Medulla oblongata (tissue), 1 donor: Measurements from ENCODE around the gene NTMT2.
A peak's percentile ranks its signal among the peaks of the same experiment; 100 is the strongest.
"Not testable (repeated sequence)": the region's sequence is repeated elsewhere in the genome, so short reads cannot be mapped to it uniquely, and the experiment has no call there.

Experiments
- DNase-seq: peaks from one replicate; pipeline ENCODE4 v3.0.0-alpha.2; 2015; ENCODE audit errors: extremely low spot score

The NTMT2 gene

DNA sequence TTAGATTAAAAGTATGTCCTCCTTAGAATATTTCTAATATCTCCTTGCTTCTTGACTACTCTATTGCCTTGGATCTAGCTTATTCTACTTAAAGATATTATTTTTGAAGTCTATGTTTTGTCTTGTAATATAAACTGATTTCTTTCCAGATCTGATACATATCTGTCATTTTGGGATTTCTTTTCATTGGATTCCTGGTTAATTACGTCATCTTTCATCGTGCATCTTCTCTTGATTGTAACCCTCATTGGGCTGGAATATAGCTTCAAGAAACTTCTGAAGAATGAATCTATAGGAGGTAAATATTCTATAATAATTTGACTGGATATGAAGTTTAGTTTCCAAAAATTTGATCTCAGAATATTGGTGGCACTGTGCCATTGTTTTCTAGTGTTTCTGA lies 12.1 kb downstream of the NTMT2 start:
- DNase-seq = no peak

DNA sequence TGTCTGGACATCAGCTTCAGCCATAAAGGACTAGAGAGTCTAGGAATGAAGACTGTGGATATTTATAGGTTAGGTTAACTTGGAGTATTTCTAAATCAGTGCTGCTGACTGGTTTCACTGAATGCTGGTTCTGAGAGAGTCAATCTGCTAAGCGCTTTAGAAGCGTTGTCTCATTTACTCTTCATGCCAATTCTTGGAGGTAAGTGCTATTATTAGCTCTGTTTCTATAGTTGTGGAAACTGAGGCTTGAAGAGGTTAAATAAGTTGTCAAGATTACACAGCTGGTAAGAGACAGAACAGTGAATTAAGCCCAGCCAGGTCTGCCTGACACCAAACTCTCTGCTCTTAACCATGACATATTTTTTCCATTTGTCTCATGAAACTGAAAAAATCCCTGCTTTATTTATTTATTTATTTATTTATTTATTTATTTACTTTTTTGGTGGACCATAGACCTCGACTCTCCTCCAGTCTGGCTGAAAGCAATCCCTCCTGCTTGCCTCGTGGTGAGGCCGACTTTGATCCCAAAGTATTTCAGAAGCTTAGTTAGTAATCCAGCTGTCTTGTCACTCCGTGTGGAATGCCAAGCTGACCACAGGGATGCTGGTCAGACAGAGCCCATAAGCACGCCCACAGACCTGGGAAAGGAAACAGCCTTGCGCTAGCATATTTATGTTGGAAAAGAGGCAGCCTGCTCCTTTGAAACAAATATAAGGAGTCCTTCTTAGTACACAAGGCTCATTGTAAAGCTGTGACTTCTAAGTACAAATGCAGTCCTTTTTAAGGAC lies 16.9 kb downstream of the NTMT2 start:
- peak; percentile 5 for DNase-seq

DNA sequence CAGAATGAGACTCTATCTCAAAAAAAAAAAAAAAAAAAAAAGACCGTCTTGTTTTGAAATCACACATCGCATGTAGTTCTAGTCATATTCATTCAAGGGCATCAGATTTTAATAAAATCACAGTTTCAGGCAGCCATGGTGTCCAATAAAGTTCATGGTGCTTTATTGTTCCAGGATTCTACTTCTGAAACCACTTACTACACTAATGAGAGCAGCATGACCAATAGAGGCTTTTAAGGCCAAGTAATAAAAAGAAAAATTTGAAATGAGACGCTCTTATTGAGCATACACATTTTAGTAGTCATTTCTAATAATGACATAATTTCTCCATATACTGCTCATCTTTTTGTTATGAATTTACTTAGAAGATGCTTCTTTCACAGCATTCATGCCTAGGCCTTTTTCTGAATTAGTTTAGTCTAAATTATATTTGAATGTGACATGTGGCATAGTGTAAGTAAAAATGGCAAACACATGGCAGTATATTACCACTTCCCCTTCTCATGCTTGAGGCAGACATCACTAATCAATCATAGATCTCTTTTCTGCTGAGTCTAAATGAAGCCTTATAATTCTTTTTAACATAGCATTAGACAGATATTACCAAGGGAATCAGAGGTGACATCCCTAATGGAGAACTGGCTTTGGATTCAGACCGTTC lies 18.5 kb downstream of the NTMT2 start:
- no peak for DNase-seq

DNA sequence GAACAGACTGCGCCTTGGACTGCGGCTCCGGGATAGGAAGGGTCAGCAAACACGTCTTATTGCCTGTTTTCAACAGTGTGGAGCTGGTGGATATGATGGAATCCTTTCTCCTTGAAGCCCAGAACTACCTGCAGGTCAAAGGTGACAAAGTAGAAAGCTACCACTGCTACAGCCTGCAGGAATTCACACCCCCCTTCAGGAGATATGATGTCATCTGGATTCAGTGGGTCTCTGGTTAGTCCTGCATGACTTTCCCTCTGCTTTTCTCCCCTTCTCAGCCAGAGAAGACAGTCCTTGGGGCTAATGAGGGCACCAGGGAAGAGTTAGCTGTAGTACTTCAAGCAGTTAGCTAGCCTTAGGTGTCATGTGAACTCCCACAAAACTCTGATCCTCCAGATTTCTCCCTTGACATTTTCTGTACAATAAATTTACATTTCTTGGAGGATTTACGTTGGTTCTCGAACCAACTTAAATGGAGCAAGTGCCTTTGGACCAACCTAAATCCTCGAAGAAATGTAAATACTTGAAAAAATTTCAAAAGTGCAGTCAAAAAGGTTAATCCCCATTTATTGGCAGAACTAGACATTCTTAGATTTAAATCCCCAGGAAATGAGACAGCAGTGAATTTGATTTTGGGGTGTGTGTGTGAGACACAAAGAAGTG lies 20.9 kb downstream of the NTMT2 start:
- DNase-seq = no peak

DNA sequence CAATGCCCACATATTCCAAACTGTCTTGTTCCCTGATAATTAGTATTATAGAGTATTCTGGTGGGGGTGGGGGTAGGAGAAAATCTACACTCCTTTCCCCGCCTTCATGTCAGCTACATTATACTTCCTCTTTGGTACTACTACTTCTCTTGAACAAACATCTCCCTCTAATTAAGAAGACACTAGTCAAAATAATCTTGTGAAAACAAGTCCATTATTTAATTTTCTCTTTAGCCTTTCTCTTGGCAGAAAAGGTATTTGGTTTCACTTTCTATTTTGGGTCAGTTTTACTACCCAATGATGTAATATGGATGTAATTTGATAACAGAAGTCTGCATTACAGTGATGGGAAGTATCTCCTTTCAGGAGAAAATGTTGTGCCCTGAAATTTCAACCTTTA lies 22.5 kb downstream of the NTMT2 start:
- no peak for DNase-seq

DNA sequence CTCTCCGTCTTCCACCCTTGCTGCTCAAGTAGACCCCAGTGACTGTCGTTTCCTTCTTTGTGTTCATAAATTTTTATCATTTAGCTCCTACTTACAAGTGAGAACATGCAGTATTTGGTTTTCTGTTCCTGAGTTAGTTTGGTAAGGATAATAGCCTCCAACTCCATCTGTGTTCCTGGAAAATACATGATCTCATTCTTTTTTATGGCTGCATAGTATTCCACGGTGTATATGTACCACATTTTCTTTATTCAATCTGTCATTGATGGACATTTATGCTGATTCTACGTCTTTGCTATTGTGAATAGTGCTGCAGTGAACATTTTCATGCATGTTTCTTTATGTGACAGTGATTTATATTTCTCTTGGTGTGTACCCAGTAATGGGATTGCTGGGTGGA lies 24.8 kb downstream of the NTMT2 start:
- DNase-seq = not testable (repeated sequence)

DNA sequence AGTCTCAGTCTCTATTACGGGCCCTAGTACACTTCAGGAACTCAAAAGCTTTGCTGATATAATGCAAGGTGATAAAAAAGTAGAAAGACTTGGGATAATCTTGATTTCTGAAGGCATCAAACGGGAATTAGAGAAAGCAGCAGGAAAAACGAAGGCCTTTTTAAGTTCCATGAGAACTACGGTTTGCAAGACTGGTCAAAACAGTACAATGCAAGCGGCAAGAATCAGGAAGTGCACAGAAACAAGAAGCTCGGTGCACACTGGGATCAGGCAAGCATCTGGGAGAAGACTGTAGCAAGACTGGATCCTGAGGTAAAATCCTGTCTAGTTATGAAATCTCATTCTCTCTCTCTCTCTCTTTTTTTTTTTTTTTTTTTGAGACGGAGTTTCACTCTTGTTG lies 28.6 kb downstream of the NTMT2 start:
- DNase-seq = no peak

DNA sequence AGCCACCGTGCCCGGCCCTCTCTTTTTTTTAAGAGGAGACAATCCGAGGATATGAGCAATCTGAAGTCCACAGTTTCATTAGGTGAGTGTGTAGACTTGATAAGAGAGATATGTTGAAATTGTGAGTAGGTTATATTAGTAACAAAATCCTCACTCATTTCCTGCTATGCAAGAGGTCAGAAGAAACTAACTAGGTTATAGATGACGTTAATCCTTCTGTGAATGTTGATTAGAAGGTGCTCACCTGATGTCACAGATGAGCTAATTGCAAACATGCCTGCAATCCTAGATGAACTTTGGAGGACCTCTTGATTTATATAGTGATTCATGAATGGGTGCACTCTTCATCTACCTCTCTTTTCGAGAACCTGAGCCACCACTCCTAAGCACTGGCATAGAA lies 29.3 kb downstream of the NTMT2 start:
- DNase-seq = no peak

DNA sequence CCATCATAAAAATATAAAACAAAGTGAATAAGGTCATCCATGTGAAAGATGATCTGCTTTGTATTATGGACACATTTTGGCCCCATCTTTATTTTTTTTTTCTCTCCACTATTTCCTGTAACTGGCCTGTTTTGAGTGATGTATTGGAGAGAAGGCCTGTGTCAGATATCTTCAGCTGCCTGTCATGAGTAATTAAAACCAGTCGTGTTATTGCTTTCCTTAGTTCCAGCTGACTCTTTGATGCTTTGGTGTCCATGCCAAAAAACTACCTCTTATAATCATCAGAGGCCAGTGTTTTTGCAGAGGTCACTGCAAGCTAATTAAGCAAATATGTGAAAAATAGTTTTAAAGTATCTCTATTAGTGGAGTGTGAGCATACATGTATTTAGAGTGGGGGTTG lies 29.7 kb downstream of the NTMT2 start:
- no peak for DNase-seq

DNA sequence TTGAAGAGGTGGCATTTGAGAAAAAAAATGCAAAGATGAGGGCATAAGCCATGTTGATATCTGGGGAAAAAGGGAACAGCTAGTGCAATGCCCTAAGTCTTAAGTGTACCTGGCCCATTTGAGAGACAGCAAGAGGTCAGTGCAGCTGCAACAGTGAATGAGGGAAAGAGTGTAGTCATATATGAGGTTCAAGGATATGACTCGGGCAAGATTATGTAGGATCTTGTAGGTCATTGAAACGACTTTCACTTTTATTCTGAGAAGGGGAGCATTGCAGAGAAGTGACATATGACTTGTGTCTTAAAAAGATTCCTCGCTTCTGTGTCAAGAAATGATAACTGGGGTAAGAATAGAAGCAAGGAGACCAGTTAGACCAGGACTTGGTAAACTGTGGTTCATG lies 31.0 kb downstream of the NTMT2 start:
- no peak for DNase-seq

DNA sequence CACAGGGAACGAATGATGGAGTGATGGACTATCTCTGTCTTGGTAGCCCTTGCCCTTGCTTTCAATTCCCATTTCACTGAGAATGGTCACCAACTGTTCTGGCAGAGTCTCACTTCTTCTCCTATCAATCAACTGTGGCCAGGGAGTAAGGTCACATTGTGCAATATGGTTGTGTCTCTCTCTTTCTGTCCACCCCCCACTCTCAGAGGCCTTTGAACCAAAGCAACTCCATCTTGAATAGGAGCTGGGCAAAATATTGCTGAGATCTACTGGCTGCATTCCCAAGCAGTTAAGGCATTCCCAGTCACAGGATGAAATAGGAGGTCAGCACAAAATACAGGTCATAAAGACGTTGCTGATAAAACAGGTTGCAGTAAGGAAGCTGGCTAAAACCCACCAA lies 36.7 kb downstream of the NTMT2 start:
- DNase-seq = no peak

DNA sequence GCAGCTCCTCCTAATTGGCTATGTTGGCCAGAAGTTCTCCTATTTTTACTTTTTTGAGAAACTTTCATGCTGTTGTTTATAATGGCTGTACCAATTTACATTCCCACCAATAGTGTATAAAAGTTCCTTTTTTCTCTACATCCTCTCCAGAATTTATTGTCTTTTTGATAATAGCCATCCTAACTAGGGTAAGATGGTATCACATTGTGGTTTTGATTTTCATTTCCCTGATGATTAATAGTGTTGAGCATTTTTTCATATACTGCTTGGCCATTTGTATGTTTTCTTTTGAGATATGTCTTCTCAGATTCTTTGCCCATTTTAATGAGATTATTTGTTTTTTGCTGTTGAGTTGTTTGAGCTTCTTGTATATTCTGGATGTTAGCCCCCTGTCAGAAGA lies 46.8 kb downstream of the NTMT2 start:
- DNase-seq = no peak

DNA sequence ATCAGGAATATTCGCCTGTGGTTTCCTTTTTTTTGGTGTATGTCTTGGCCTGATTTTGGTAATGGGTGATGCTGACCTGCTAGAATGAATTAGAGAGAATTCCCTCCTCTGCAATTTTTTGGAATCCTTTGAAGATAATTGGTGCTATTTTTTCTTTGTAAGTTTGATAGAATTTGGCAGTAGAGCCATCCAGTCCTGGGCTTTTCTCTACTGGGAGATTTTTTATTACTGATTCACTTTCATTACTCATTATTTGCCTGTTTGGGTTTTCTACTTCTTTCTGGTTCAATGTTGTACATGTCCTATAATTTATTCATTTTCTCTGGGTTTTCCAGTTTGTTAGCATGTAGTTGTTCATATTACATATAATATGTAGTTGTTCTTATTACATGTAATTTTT lies 48.7 kb downstream of the NTMT2 start:
- no peak for DNase-seq

DNA sequence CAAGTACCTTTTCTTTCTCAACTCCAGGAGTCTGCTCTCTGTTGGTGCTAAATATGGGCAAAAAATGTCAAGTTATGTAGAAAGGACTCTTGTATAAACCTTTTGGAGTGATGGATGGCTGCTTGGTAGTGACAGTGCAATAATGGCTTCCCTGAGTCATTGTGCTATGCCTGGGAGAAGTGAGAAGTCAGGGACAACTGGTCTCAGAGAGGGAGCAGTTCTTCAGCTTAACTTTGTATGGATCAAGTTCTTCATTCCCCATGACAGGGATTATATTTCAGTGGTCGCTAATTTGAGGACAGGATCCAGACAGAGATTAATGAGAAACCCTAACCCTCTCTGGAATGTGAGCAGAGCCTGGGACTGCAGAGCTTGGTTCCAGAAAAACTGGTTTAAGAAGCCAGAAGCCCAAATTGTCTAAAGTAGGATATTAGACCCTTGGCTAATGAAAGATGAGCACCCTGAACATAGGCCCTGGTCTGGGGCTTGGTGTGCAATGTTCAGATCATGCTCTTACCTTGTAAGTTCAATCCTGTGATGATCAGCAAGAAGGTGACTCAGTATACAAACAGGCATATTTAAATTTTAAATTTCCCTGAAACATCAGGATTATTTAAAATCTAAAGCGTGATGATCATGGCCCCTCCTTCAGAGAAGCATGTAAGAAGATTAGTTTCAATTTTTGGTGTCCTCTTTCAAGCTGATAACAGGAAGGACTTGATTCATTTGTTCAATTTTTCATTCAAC lies 50.9 kb downstream of the NTMT2 start:
- DNase-seq = no peak

DNA sequence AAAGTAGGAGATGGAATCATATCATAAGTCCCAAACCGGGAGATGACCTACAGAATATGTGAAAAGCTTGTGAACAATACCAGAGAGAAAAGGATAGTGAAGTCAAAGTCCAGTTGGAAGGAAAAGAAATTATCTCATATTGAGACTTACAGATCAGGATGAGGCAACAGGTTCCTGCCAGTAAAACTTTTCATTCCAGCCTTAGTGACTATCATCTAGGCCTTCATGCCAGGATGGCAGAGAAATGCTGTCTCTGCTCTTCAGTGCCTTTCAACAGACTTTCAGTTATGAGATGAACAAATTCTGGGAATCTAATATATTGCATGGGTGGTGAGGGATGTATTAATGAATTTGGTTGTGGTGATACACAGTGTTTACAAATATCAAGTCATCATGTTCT lies 52.3 kb downstream of the NTMT2 start:
- DNase-seq = no peak

DNA sequence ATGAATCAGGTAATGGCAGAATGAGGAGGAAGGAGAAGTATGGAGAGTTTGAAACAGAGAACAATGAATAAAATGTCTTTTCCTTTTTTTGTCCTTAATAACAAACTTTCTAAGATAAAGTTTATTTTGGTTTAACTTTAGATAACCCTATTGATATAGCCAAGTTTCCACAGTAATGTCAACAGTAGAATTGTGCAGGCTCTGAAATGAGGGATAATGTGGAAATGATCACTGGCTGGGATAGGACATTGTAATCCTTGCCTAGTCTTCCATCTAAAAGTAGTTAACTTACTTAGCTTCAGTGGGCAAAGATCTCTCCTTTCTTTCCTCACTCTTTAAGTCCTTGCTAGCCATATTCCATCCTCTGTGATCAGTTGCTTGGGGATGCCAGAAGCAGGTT lies 52.8 kb downstream of the NTMT2 start:
- no peak for DNase-seq

DNA sequence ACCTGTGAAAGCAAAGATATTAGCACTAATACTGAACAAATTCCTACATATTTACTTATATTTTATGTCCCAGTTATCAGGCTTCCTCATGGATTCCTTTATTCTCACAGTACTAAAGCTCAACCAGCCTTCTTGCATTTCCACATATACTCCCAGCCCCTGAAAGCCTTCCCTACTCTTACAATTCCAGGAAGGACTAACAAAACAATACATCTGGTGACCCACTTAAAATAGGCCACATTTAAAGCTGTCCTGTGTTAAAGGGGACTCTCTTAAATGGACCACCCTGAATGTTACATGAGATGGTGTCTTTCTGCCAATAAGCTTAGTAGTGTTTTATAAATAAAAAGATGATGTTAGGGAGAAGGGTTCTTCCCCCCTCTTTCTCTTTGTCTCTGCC lies 54.4 kb downstream of the NTMT2 start:
- no peak for DNase-seq

DNA sequence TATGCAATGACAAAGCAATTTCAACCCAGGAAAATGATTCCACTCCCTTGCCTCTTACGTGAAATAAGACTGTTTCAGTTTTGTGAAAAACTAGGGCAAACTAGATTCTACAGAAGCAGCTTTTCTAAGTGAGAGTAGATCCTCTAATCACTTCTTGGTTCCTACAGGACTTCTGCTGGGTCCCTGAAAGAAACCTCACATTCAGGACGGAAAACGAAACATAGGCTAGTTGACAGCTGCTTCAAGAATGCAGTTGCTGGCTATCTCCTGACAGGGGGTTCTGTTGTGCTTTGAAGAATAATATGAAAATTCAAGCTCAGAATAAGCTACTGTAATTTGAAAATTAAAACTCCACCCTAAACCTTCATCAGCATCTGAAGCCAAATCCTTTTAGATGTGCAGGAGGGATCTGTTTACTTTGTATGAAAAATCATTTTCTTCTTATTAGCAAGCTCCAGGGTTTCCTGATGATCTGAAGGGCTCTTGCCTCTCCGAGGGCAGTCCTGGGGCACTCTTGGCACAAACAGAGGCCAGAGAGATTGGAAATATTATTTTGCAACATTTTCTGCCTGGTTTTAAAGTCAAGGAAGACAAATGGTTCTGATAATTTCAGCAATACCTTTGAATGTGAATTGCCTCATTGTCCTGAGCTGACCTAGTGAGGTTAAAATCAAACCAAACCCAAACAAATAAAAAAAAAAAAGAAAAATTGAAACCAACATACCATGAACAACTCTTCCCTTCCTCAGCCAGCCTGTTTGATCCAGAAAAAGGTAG lies 55.0 kb downstream of the NTMT2 start:
- DNase-seq = no peak

DNA sequence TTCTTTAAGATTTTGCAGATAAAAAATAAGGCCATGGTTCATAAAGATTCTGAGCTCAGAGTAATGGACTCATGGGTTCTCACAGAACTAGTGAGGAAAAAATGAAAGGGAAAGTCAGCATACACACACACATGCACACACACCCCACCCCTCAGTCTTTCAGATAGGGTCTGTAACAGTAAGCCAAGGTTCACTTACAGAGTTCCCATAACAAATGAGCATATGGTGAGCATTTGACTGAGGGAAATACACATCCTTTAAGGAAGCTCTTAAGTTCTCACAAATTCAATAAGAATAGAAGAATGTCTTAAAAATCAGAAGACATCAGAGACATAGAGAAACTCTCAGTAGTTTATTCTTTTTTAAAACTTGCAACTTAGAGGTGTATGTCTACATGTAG lies 57.9 kb downstream of the NTMT2 start:
- DNase-seq = no peak

DNA sequence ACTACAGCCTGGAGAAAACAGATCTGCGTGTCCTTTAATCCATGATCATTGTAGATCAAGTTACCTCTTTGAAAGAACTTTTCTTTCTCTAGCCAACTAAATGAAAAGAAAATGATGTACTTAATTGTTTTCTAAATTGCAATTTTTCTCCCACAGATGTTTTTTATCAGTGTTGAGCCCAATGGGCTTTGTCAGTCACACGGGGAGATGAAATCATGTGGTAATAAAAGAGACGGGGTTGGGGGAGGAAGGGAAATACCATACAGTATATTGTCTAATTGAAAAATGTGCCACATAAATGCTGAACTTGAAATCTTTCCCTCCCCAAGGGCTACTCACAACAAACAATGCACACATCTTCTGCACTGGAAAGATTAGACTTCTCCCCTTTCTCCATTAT lies 58.4 kb downstream of the NTMT2 start:
- DNase-seq = no peak

DNA sequence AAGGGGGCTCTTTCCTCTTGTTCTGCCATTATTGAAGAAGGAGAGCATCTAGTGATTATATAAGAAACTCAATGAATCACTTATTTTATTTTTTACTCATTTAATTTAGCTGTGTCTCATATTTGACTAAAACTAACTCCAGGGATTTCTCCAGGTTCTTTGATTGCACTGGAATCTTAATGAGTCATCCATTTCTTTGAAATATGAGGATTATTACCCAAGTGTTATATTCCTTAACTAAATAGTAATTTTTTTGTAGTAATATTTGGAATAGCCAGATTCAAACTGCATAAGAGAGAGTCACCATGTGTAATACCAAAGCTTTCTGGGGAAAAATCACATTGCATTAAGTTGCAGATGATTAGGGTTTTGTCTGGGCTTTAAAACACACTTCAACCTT lies 59.5 kb downstream of the NTMT2 start:
- no peak for DNase-seq

DNA sequence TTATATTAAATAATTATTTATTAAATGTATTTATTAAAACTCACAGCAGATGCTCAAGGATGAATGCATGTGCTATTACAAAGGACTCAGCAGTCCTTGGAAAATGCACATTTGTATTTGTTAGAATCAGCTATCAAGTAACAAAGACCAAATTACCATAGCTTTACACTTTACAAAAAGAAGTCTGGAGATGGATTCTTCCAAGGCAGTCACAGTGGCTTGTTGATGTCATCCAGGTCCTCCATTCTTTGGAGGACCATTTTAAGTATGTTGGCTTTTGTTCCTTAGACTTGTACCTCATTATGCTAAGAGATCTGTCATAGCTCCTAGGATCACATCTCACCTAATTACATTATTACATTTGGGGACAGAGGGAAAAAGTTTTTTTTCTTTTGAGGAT lies 63.4 kb downstream of the NTMT2 start:
- no peak for DNase-seq
